HG03060 (cell line): ENCODE data around the gene ST6GALNAC5.
"Not testable (repeated sequence)": the region's sequence is repeated elsewhere in the genome, so short reads cannot be mapped to it uniquely, and the experiment has no call there.

Experiments used
- ATAC-seq: cut with Tn5 transposase; IDR thresholded peaks from one replicate; pipeline ENCODE4 v1.9.1; 2021; ENCODE audit warnings: low read depth, moderate number of reproducible peaks; ENCODE audit not compliant: unreplicated experiment

ST6GALNAC5 gene

DNA sequence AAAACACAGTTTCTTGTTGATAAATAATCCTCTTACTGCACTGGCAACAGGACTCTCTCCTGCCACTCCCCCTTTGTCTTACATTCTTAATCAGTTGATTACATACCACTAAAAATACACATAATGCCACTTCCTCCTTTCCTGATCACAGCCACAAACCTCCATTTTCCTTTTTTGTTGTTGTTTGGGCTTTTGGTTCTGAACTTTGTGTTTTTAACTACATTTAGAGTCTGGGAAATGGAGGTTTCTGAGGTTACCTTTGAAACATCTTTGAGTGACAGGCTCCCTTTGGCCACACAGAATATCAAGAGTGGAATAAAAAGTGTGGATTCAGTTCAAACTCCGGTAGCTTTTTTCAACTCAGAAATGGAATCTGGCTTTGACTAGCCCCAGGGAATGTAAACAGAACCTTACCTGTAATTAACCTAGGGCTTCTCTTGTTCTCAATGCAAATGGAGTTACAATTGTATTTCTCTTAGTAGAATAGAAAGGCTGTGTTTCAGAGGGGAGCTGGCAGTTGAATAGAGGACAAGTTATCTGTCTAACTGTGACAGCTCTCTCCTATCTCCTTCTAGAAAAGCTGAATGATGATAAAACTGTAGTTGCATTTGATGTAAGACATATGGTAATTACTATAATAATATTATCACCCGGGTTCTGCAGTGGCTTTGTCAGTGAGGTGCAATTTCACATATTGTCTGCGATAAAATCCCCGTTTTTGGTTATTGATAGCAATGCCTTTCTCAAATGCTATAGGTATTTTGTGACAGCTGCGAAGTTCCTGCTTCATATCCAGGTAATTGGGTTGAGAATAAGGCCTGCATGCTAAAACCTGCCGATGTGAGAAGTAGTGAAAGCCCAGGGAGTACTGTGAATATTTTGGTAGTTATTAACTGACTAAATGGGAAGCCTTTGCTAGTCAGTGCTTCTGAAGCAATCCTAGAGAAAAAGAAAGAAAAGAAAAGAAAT lies 66.9 kb downstream of the ST6GALNAC5 start:
- ATAC-seq, result no peak

- ATAC-seq, result no peak
These were observed 71.0 kb downstream of the ST6GALNAC5 start for GRCh38 chr1:76938304-76938703.

GRCh38 chr1:76939050-76939816 lies 72.0 kb downstream of the ST6GALNAC5 start:
- peak; percentile 53 for ATAC-seq

- no peak for ATAC-seq
These were observed 72.5 kb downstream of the ST6GALNAC5 start for GRCh38 chr1:76939817-76940216.

DNA sequence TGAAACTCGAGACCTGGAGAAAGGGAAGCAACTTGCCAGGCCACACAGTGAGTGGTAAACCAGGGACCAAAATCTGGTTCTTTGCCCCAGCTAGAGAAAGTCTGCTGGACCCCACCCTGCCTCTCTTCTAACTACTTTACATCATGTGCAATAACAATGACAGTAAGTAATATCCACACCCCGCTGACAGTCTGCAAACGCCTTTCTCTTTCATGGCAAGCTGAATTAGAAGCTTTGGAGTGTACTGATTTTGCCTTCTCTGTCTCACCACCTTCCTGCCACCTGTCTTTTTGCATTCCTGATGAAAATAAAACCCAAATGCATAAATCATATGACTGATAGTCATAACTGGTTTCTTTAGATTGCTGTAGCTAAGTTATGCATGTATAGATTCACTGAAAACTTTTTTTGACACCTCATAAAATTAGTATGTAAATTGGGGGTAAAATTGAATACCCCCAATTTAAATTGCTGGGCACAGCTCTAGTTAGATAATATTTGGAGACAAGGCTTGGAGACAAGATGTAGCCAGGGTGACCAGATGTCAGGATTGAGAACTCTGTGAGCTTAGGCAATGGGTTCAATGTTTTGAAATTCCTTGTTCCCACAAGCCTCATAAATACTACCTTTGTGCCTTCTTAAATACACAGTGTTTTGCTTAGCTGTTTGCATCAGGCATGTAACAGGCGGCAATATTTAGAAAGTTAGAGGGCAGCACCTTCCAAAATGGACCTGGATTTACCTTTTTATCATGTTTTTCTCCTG lies 73.5 kb downstream of the ST6GALNAC5 start:
- ATAC-seq, result no peak

DNA sequence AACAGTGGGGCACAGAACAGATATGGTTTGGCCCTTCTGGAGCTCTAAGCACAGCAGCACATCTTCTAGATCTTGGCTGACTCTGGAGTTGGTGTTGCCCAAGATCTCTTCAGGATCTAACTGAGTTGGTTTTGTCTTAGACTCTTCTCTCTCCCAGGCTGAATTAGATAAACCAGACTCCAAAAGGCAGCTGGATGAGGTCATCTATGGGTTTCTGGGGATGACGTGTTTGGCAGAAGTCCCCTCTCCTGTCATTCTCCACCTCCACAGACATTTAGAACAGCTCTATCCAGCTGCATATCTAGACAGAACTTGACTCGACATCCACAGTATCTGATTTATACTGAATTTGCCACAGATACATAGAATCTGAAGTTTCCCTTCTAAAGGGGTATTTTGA lies 75.3 kb downstream of the ST6GALNAC5 start:
- ATAC-seq, result no peak

- no peak for ATAC-seq
These were observed 77.7 kb downstream of the ST6GALNAC5 start for GRCh38 chr1:76944942-76945341.

DNA sequence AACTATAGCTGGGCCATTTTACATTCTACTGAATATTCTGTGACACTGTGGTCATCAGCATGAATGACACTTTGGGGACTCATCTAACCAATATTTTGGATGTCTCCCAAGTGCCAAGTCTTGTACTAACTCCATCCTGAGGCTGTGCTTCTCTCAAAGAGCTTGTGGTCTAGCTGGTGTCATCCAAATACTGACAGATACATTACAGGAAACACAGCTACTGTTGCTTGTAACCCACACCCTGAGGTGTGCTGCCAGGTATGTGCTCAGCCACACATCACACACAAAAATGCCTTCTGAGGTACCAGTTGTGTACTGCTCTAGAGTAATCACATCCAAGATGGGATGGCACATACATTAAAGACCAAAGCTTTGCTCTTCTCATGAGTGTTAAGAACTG lies 81.6 kb downstream of the ST6GALNAC5 start:
- ATAC-seq, result no peak

- no peak for ATAC-seq
These were observed 82.2 kb downstream of the ST6GALNAC5 start for GRCh38 chr1:76949503-76949902.

GRCh38 chr1:76950306-76950705 lies 83.0 kb downstream of the ST6GALNAC5 start:
- no peak for ATAC-seq

GRCh38 chr1:76951153-76951552 lies 83.9 kb downstream of the ST6GALNAC5 start:
- no peak for ATAC-seq

GRCh38 chr1:76955652-76956051 lies 88.4 kb downstream of the ST6GALNAC5 start:
- no peak for ATAC-seq

- ATAC-seq, result no peak
These were observed 90.7 kb downstream of the ST6GALNAC5 start for GRCh38 chr1:76957961-76958360.

DNA sequence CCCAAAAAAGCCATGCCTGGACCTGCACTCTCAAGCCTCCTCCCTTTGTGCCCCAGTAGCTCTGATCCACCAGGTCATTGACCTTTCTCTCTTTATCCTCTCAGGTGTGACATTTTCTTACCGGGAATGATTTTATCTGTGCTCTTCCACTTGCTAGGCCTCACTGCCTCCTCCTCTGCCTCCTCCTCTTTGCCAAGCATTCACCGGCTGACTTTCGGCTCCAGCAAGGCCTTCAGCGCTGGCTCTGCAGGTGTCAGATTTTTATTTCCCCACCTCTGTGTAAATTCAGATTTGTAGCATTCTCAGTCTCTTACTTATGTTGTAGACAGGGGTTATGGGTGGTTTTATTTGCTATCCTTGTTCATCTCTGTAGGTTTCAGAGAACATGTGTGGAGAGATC lies 91.5 kb downstream of the ST6GALNAC5 start:
- no peak for ATAC-seq

DNA sequence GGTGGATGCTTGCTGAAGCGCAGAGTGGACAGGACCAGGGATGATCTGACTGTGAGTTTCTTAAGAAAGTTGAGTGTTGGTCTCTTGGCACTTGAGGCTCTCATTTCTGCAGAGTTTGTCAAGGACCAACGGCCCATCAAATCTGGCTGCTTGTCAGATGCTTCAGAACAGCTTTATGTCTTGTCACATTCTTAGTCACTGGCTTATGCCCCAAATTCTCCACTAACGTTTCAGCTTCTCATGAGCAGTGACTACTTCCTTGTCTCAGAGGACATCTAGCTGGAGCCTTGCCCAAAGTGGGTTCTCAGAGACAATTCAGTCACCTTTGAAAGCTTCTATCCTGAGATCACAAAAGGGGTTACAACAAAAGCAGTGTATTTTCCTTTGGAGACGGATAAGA lies 92.3 kb downstream of the ST6GALNAC5 start:
- ATAC-seq, result no peak

DNA sequence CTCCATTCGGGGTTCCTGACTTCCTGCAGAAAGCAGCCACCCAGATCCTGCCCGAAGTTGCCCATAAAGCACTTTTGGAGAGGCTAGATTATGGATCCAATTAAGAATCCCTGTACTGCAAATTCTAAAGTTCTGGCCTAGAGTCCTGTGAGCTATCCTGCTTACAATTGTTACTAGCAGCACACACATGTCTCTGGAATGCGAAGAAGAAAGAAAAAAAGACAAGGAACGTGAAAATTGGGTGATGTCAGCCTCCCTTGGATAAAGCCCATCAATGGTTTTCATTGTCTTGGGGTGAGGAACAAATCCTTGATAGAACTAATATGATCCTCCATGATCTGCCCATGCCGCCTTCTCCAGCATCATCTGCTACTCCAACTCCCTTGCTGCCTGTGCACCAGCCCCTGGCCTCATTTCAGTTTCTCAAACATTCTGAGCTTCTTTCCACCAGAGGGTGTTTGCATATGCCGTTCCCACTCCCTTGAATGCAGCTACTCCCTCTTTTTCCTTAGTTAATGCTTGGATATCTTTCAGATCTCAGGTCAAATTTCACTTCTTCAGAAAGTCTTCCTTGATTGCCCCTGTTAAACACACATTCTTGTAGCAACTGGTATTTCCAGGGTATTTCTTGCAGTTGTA lies 94.0 kb downstream of the ST6GALNAC5 start:
- ATAC-seq, result no peak

- ATAC-seq, result no peak
These were observed 94.5 kb downstream of the ST6GALNAC5 start for GRCh38 chr1:76961820-76962207.

DNA sequence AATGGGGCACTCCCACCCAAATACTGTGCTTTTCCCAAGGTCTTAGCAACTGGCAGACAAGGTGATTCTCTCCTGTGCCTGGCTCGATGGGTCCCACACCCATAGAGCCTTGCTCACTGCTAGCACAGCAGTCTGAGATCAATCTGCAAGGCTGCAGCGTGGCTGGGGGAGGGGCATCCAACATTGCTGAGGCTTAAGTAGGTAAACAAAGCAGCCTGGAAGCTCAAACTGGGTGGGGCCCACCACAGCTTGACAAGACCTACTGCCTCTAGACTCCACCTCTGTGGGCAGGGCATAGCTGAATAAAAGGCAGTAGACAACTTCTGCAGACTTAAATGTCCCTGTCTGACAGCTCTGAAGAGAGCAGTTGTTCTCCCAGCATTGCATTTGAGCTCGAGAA lies 114.0 kb downstream of the ST6GALNAC5 start:
- not testable (repeated sequence) for ATAC-seq

- ATAC-seq, result no peak
These were observed 122.7 kb downstream of the ST6GALNAC5 start for GRCh38 chr1:76989976-76990375.

DNA sequence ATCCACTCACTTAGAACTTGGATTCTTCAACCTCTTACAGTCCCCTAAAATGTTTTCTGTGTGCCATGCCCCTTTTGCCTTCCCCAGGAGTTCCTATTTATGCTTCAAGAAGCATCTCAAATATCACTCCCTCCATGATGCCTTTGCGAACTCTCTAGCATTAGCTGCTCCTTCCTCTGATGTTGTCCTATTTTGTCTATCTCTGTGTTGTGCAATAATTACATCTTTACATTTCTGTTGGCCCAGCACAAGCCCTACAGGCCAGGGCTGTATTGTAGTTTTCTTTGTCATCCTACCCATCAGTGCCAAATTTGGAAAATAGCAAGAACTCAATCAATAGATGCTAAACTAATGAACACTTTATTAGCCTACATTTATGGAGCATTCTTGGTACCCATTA lies 125.8 kb downstream of the ST6GALNAC5 start:
- no peak for ATAC-seq
